Endothelial cell of umbilical vein (primary cell): ENCODE data around the gene KCNMA1. TPM values are rescaled to one million over a fixed set of nuclear protein-coding genes. Genes with fewer than 3 reads are reported as not detected.

Source experiments
- BruUV-seq: library from RNA; stranded (reverse); fragments of 400-500 nt; replicated peaks from 2 replicates; lab custom pipeline; 2021; lab: Mats Ljungman, UMichigan
- CTCF ChIA-PET: fragments of 300-600, 350-600 bp; sonication (Branson Sonifier 250); formaldehyde crosslinking; loops from one replicate; lab custom pipeline; 2021; ENCODE audit warnings: antibody characterized with exemption, inconsistent platforms; lab: Charles Lee
- POLR2A ChIA-PET: fragments of 300-600, 350-600 bp; sonication (Branson Sonifier 250); formaldehyde crosslinking; loops from one replicate; lab custom pipeline; 2021; ENCODE audit warnings: antibody characterized with exemption, inconsistent platforms; lab: Charles Lee
- DNase-seq: peaks from one replicate; pipeline ENCODE4 v3.0.0-alpha.2; 2011; ENCODE audit warnings: low read depth, low spot score
- FAIRE-seq: peaks from 2 replicates; lab custom pipeline; 2011; peaks lifted over from hg19 to GRCh38; lab: Jason Lieb, UNC
- H2AFZ ChIP-seq: 2 replicates; pipeline ENCODE4 v1.6.0; 2012; ENCODE audit warnings: low read depth, low read length, control low read depth, inconsistent platforms
- H3K27ac ChIP-seq: 2 replicates; pipeline ENCODE4 v1.5.1; 2011; ENCODE audit warnings: low read depth, mild to moderate bottlenecking, control low read depth, low read length, moderate library complexity; ENCODE audit not compliant: insufficient read depth
- H3K27me3 ChIP-seq, 2 experiments: 2 replicates each; pipeline versions ENCODE4 v1.6.0 to v1.6.1; 2011; ENCODE audit warnings: low read length in 2 of 2, mixed read lengths in 1 of 2; ENCODE audit not compliant: control insufficient read depth in 2 of 2, insufficient read depth in 2 of 2
- H3K36me3 ChIP-seq, 2 experiments: 2 replicates in 1 of 2; 3 replicates in 1 of 2; pipeline ENCODE4 v1.5.1; 2011; ENCODE audit warnings: low read length in 2 of 2, mild to moderate bottlenecking in 1 of 2, moderate library complexity in 1 of 2; ENCODE audit not compliant: control insufficient read depth in 2 of 2, insufficient read depth in 2 of 2; ENCODE audit errors: extremely low read depth in 1 of 2
- H3K4me1 ChIP-seq: 3 replicates; pipeline ENCODE4 v1.5.1; 2011; ENCODE audit warnings: mild to moderate bottlenecking, low read length; ENCODE audit not compliant: control insufficient read depth, insufficient read depth; ENCODE audit errors: extremely low read depth
- H3K4me2 ChIP-seq: 2 replicates; pipeline ENCODE4 v1.6.1; 2011; ENCODE audit warnings: low read length, control low read depth, mixed read lengths; ENCODE audit not compliant: insufficient read depth
- H3K4me3 ChIP-seq, 3 experiments: fragments of 200-600 bp in 1 of 3; sonication (generic), shearing (Covaris generic) in 1 of 3; replicated peaks in 1 of 3; 2 replicates each; pipeline ENCODE4 v1.5.1; 2011 to 2016; ENCODE audit warnings: control low read depth in 3 of 3, low read length in 3 of 3, mild to moderate bottlenecking in 2 of 3, inconsistent platforms in 1 of 3, low read depth in 1 of 3, moderate library complexity in 1 of 3; ENCODE audit not compliant: insufficient read depth in 1 of 3
- H3K79me2 ChIP-seq: 2 replicates; pipeline ENCODE4 v1.6.0; 2012; ENCODE audit warnings: low read length, inconsistent platforms; ENCODE audit not compliant: control insufficient read depth, insufficient read depth
- H3K9ac ChIP-seq: replicated peaks from 2 replicates; pipeline ENCODE3; 2011; ENCODE audit warnings: low read length, control low read depth; ENCODE audit not compliant: insufficient read depth; ENCODE audit errors: extremely low read depth
- H3K9me1 ChIP-seq: replicated peaks from 3 replicates; pipeline ENCODE4 v1.6.0; 2011; ENCODE audit warnings: mild to moderate bottlenecking, low read length; ENCODE audit not compliant: control insufficient read depth, insufficient read depth; ENCODE audit errors: extremely low read depth
- H3K9me3 ChIP-seq: replicated peaks from 2 replicates; pipeline ENCODE4 v1.5.1; 2012; ENCODE audit warnings: low read length, inconsistent platforms; ENCODE audit not compliant: control insufficient read depth, insufficient read depth
- H4K20me1 ChIP-seq: replicated peaks from 2 replicates; pipeline ENCODE3; 2011; ENCODE audit warnings: mild to moderate bottlenecking, low read length; ENCODE audit not compliant: control insufficient read depth, insufficient read depth; ENCODE audit errors: extremely low read depth
- CTCF ChIP-seq, 2 donors: IDR thresholded peaks; 1 replicate in 1 of 2; 2 replicates in 1 of 2; pipeline ENCODE4 v1.5.1; 2011; ENCODE audit warnings: low read length in 2 of 2, mild to moderate bottlenecking in 2 of 2, moderate library complexity in 2 of 2, control low read depth in 1 of 2, inconsistent platforms in 1 of 2, low read depth in 1 of 2; ENCODE audit not compliant: insufficient read depth in 1 of 2; ENCODE audit errors: extremely low read depth in 1 of 2
- EZH2 ChIP-seq: IDR thresholded peaks from 2 replicates; pipeline ENCODE4 v1.6.1; 2012; ENCODE audit warnings: borderline replicate concordance, low read depth, mild to moderate bottlenecking, moderate library complexity, low read length, inconsistent platforms; ENCODE audit not compliant: severe bottlenecking
- FOS ChIP-seq: IDR thresholded peaks from 2 replicates; pipeline ENCODE4 v1.6.1; 2011; ENCODE audit warnings: mild to moderate bottlenecking, low read length, moderate library complexity, borderline replicate concordance; ENCODE audit not compliant: insufficient read depth
- JUN ChIP-seq: IDR thresholded peaks from 2 replicates; pipeline ENCODE4 v1.6.1; 2011; ENCODE audit warnings: borderline replicate concordance, low read depth; ENCODE audit not compliant: insufficient read length, insufficient read depth
- MAX ChIP-seq: IDR thresholded peaks from 2 replicates; pipeline ENCODE4 v1.6.1; 2011; ENCODE audit not compliant: insufficient read depth, insufficient read length
- MYC ChIP-seq: IDR thresholded peaks from one replicate; pipeline ENCODE4 v1.6.1; 2011; ENCODE audit warnings: mild to moderate bottlenecking, low read depth, low read length
- POLR2A ChIP-seq: IDR thresholded peaks from 2 replicates; pipeline ENCODE4 v1.6.1; 2012; ENCODE audit warnings: low read depth, mild to moderate bottlenecking, control low read depth, low read length
- POLR2AphosphoS5 ChIP-seq: IDR thresholded peaks from 2 replicates; pipeline ENCODE4 v1.6.1; 2012; ENCODE audit warnings: low read depth, mild to moderate bottlenecking, control low read depth, low read length, moderate library complexity; ENCODE audit not compliant: insufficient read depth
- dilution Hi-C: fragments of 300-500 bp; cut with MboI; formaldehyde crosslinking; loops from one replicate; pipeline ENCODE4 v1.15.0; 2019; ENCODE audit warnings: low sequenced_read_pairs; ENCODE audit not compliant: extremely low pct_ligation_motif_present
- intact Hi-C: fragments of 100-400 bp; cut with micrococcal nuclease; formaldehyde crosslinking; loops from one replicate; pipeline ENCODE4 v1.10.0; 2022
- polyA plus RNA-seq, 4 experiments: library from polyadenylated mRNA; depleted of rRNA in 3 of 4; stranded (reverse) in 3 of 4; unstranded in 1 of 4; fragments of >200 nt; gene quantifications; 2 replicates each; pipeline versions ENCODE4 v1.2.1 to v1.2.3, GENCODE V29; 2011 to 2012; ENCODE audit warnings: missing spikeins in 1 of 4
- total RNA-seq: library from RNA; stranded (reverse); gene quantifications from 2 replicates; pipeline ENCODE4 v1.2.3, GENCODE V29; 2021

Gene KCNMA1
- total and polyA plus RNA-seq, 2 donors (not counting 3 experiments of a cell fraction or from before 2014, with no cell fraction given): 0.10 to 0.82 TPM

- no peaks in the 10 kb centered on the region for H3K4me1 ChIP-seq
- POLR2A ChIA-PET: no interaction called here
- BruUV-seq: no TSS peak
- H3K9me1 ChIP-seq: no peaks in the 10 kb centered on the region
- H3K9ac ChIP-seq: no peak overlapping the region
- no peaks in the 10 kb centered on the region for H3K79me2 ChIP-seq
- H2AFZ ChIP-seq: no peak overlapping the region
- TF ChIP-seq CTCF (IDR thresholded peaks at IDR 0.05; ENCODE audit: extremely low read depth in 1 of 2, insufficient read depth in 1 of 2, low read depth in 1 of 2, low read length in 2 of 2): no peak
- TF ChIP-seq JUN: no peak
- no peak for TF ChIP-seq POLR2A
- TF ChIP-seq EZH2: no peak
- no peak for TF ChIP-seq POLR2AphosphoS5
- no peak for TF ChIP-seq MAX
- TF ChIP-seq FOS: no peak
- no peak for TF ChIP-seq MYC
- H3K27ac ChIP-seq: no peak overlapping the region
- H3K9me3 ChIP-seq: no peaks in the 10 kb centered on the region
- H3K36me3 ChIP-seq: no peaks in the 10 kb centered on the region
- dilution Hi-C loops (no loop called here), intact Hi-C loops (no loop called here)
- H4K20me1 ChIP-seq: no peaks in the 10 kb centered on the region
- FAIRE-seq: no peak
- peaks cover 0 to 3% of the 10 kb centered on the region in 2 experiments for H3K27me3 ChIP-seq
- H3K4me2 ChIP-seq: no peak overlapping the region
- H3K4me3 ChIP-seq: no peak overlapping the region
- CTCF ChIA-PET: interaction anchor here (1.1 to 2.1 kb wide), 4 partner anchors 13 to 33 kb away, joined by 3 to 5 read pairs (median 4); no protein-coding TSS in a partner anchor
- no peak for DNase-seq
These were observed 43.2 kb upstream of the KCNMA1 start for GRCh38 chr10:77680811-77681210.
